HT-29 (cell line): ENCODE data around the gene HAGHL. TPM values are rescaled to one million over a fixed set of nuclear protein-coding genes. Genes with fewer than 3 reads are reported as not detected.
A peak's percentile ranks its signal among the peaks of the same experiment; 100 is the strongest.
"Not testable (repeated sequence)": the region's sequence is repeated elsewhere in the genome, so short reads cannot be mapped to it uniquely, and the experiment has no call there.

ENCODE experiments used
- DNase-seq: peaks from one replicate; pipeline ENCODE4 v3.0.0-alpha.2; 2015; ENCODE audit warnings: low spot score
- total RNA-seq: library from RNA; depleted of rRNA; stranded (reverse); fragments of >200 nt; shearing (Covaris generic); gene quantifications from 2 replicates; pipeline ENCODE4 v1.2.3, GENCODE V29; 2014

Gene HAGHL
- total RNA-seq, 1 experiment from 2014 or later, result 80.8 TPM

DNA sequence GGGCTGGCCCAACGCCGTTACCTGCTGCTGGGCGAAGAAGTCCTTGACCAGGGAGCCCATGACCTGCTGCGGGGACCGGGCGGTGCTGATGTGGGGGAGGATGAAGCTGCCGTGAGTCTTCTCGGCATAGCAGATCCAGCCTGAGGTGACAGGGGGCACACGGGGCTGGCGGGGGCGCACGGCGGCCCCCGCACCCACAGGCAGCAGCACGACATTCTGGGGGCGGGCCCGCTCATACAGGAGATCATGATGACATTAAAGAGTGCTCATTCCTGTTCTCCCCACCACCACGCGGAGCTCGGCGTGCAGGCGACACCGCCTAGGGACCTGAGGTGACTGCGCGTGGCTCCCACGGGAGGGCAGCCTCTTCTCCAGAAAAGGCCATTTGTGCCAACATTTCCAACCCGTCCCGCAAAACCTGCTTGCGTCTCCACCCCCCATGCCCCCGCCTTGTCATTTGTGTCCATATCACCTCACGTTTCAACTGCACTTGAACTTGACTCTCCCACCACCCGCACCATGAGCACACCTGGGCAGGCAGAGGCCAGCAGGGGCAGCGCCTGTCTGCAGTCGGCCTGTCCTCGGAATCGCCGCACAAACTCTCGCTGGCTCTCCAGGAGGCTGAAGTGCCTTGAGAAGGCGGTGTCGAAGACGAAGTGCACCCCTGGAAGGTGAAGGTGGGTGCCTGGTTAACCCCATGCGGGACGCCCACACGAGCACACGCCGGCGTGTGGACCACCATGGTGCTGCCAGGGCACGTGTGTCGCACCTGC is 7.5 kb downstream of the HAGHL start:
- DNase-seq, result no peak

DNA sequence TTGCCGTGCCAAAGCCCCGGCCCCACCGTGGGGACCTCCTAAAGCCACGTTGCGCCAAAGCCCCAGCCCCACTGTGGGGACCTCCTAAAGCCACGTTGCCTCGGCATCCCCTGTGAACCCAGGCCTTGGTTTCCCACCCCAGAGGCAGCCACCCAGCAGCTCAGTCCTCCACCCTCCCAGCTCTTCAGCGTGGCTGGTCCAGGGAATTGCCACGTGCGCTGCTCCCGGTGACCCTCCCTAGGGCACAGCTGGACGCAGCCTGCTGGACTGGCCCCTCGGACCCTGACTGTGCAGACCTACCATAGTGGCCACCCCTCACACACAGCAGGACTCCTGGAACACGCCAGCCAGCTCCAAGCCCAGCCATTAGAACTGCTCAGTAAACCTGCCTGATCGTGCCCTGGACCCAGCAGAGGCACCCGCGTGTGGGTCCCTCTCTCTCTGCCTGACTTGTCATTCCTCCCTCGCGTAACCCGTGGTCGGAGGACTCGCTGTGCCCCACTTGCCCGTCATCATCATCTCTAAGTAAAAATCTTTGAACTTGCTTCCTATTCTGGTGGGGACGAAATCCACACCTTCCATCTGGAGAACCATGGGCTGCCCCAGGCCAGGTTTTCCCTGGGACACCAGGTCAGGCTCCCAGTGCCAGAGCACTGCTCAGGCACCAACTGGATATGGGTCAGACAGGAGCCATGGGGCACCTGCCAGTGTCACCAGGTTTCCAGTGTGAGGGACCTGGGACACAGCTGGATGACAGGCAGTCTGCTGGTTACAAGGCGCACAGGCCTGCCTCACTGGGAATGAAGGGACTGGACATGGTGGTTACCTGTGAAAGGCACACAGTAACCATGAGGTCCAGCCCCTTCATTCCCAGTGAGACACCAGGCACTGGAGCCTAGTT is 8.3 kb downstream of the HAGHL start:
- no peak for DNase-seq

DNA sequence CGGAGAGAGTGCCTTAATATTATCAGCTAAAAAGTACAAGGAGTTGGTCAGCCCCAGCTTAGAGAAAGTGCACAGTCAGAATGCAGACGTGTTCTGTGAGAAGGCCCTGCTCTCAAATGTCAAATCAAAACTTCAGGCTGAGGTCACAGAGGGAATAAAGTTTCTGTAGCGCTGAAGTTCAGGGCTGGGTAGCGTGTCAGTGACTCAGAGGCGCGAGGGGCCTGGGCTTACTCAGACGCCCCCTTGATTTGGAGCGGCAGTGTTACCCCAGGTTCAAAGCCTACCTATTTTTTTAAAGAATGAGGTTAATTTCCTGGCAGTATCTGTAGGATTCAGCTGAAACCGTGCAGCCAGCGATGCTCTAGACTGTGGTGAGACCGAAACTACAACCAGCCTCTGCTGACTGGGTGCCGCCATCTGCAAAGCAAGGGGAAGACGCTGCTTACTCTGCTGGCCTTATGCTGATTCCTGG is 9.1 kb downstream of the HAGHL start:
- DNase-seq, result no peak

DNA sequence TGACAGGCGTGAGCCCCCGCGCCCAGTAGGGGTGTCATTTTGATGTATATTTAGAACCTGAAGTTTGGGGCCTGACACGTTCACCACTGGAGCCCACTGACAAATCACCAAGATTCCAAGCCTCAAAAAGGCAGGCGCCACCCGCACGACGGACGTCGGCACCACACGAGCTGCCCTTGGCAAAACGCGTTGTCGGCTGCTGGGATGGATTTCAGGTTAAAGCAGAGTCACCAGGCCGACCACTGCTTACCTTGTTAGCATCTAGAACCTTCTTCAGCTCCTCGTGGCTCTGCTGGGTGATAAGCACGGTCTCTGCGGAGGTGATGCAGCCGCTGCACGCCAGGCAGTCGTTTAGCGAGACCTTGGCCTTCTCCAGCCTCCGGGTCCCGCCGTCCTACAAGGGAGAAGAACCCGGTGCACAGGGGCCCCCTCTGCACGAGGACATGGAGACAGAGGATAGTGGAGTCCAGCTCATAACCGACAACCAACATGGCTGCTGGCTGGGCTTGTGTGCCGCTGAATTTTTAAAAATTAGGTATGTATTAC is 10.1 kb downstream of the HAGHL start:
- no peak for DNase-seq

DNA sequence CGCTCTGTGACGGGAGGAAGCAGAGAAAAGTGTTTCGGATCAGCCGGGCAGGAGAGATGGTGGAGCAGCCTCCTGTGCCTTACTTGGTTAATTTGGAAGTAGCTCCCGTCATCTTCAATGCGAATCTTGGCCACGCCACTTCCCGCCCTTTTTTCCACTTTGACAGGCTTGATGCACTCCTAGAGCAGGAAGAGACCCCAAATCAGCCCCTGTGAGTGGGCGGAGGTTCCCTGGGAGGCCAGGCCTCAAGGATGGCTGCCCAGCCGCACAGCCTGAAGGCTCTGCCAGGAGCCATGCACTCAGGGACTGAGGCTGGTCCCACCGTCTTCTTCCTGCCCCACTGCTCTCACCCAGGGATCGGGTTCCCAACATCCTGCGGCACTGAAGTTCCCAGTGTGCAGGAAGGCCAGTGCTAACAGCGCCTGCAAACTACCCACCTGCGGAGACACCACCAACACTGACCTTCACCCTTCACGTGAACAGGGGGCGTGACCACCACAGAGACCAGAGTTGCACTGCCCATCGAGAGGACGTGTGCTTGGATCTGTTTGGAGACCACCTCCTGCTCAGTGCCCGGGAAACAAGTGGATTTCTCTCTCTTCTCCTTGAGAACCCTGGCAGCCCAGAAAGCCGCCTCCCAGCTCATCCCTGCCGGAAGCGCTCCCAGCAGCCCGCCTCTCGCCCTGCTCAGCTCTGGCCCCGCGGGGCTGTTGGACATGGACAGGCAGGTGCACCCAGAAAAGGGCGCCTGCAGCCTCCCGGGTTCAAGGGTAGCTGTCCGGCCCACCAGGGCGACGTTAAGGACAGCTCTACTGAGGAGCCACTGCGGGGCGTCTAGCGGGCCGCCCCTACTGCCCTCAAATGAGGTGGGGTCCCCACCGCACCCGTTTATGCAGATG is 12.9 kb downstream of the HAGHL start:
- DNase-seq, result no peak

DNA sequence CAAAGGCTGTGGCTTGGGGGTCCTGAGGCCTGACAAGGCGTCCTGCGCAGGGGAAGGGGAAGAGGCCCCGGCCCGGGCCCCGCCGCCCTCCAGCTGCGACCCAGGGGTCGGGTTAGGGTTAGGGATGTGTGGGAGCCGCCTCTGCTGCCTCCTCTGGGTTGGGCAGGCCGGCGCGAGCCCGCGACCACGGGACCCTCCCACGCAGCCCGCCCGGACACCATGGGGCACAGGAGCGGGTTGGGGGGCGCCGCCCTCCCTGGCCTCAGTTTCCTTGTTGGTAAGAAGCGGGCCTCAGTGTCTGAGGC is 13.5 kb downstream of the HAGHL start:
- no peak for DNase-seq

DNA sequence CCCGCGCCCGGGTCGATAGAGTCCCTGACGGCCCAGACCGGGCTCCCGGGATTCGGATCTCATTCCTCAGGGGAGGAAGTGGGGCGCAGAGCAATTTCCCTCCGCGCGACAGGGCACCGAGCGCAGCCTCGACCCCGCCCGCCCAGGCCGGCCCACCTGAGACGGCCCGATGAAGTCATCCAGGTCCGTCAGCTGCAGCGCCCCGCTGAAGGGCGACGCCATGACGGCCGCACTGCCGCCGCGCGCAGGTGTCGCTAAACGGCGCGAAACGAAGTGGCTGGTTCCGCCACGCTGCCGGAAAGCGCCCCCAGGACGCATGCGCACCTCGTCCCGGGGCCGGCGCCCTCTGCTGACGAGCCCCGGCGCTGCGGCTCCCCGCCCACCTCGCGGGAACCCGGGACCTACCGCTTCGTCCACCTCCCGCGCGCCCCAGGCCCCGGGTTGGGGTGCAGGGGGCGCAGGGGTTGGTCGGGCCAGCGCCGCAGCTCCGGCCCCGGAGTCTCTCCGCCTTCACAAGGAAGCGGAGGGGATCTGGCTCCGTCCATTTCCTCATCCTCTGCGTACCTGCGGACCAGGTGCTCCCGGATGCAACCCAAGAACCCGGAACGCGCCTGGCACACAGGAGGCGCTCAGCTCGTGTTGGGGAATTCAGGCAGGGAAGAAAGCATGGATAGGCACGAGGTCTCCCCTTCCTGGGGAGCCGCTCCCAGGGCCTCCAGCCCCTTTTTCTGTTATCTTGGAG is 14.0 kb downstream of the HAGHL start, which contains the start of gene CIAO3:
Gene CIAO3, minus strand, starts transcription at position 234 of the 742 bp plus-strand sequence. Its CDS starts 12 bp downstream, at position 222.
- DNase-seq, result peak; percentile 89

DNA sequence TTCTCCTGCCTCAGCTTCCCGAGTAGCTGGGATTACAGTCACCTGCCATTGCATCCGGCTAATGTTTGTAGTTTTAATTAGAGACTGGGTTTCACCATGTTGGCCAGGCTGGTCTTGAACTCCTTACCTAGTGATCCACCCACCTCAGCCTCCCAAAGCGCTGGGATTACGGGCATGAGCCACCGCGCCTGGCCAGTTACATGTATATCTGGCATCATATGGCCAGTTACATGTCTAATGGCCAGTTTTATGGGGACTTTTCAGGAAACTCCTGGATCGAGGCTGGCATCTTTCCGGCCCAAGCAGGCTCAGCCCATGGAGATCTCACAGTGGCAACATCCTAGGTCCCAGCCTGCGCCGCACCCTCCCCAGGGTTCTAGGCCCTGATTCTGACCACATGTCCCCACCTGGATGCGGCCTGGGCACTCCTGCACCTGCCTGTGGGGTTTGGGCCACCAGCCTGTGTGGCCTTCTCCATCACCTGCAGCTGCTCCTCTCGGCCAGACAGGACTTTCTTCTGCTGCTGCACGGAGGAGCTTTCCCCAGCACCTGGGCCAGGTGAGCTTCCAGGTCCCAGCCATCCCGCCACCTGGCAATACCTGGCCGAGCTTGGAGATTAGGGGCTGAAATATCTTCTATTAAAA is 15.2 kb downstream of the HAGHL start:
- no peak for DNase-seq

DNA sequence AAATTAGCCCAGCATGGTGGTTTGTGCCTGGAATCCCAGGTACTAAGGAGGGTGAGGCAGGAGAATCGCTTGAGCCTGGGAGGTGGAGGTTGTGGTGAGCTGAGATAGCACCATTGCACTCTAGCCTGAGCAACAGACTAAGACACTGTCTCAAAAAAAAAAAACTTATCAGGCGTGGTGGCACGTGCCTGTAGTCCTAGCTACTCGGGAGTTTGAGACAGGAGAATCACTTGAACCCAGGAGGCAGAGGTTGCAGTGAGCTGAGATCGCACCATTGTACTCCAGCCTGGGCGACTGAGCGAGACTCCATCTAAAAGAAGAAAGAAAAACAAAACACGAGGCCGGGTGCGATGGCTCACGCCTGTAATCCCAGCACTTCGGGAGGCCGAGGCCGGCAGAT is 16.0 kb downstream of the HAGHL start:
- DNase-seq, result not testable (repeated sequence)

DNA sequence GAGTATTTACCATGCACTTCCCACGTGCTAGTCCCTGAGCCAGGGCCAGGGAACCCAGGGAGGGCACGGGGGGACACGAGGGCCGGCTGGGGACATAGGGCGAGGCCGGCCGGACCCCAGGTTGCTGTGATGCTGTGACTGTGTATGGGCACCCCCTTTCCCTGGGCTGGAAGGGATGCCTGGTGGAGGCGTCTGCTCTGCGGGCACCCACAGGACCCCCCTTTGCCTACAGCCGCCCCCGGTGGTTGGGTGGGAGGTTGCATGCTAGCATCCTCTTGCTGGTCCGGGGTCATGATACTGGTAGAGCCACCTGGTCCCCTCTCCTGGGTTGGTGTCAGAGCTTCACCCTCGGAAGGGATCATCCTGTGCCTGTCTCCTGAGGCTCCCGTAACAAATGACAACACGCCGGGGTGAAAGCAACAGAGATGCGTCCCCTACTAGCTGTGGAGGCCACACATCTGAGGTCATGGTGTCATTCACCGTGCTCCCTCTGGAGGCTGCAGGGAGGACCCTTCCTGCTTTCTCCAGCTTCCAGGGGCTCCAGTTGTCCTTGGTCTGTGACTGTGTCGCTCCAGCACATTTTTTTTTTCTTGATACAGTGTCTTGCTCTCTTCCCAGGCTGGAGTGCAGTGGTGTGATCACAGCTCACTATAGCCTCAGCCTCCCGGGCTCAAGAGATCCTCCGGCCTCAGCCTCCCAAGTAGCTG is 17.0 kb downstream of the HAGHL start:
- DNase-seq, result no peak

DNA sequence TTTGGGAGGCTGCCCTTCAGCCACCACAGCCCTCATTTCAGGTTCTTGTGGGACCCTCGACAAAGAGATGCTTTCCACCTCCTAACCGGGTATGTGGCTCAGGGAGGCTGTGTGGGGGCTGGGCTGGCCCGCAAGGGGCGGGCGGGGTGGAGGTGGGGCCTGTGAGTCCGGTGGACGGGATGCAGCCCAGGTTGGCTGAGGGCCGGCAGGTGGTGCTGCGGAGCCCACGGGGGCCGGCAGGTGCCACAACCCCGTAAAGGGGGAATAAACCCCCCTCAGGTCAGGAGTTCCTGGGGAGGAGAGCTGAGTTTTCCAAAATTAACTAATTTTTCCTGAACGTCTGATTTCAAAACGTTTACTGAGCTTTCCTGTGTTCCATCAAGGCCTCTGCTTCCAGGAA is 18.8 kb downstream of the HAGHL start:
- DNase-seq, result peak; percentile 53

DNA sequence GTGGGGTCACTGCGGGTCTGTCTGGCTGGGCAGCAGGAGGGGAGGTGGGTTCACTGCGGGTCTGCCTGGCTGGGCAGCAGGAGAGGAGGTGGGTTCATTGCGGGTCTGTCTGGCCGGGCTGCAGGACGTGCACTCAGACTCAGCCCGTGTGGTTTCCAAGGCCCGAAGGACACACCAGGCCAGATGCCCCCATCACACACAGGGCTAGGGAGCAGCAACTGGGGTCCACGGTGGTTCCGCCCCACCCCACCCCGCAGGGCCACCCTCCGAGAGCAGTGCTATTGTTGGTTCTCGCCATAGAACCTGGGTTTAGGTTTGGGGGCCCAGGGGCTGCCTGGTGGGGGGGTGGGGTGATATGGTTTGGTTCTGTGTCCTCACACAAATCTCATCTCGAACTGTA is 19.7 kb downstream of the HAGHL start:
- no peak for DNase-seq

DNA sequence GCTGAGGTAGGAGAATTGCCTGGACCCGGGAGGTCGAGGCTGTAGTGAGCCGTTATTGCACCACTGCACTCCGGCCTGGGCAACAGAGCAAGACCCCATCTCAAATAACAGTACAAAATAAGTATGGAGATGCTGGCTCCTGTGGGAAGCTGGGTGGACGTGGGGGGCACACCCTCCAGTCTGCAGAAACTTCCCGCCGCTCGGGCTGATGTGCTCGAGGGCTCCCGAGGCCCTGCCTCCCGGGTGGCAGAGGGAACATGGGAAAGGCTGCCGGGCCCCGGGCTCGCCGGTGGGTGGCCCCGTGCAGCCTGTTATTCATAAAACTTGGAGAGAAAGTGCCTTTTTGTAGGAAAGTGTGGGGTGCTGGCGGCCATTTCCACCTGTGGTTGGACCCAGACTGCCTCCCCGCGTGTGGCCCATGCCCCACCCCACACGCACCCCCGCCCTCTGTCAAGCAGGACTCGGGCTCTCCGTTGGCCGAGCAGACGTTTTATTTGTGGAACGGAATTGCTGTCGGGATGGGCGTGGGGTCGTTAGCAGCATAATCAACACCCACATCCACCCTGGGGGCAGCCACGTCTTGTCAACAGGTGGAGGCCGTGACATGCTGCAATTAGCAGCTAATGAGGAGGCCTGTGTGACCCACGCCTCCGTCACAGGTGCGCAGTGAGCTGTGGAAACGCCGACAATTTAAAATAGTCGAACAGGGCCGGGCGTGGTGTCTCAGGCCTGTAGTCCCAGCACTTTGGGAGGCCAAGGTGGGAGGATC is 21.3 kb downstream of the HAGHL start:
- DNase-seq, result no peak

DNA sequence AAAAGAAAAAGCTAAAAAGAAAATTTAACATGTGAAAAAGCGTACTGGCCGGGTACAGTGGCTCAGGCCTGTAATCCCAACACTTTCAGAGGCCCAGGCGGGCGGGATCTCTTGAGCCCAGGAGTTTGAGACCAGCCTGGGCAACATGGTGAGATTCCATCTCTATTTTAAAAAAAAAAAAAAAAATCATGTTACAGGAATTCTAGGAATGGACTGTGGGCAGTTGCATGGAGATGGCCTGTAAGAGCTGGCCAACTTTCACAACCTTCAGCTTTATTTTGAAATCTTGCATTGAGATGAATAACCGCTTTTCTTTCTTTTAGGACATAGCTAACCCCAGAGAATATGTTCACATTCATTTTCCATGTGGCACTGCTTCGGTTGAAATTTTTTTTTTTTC is 22.1 kb downstream of the HAGHL start:
- no peak for DNase-seq

DNA sequence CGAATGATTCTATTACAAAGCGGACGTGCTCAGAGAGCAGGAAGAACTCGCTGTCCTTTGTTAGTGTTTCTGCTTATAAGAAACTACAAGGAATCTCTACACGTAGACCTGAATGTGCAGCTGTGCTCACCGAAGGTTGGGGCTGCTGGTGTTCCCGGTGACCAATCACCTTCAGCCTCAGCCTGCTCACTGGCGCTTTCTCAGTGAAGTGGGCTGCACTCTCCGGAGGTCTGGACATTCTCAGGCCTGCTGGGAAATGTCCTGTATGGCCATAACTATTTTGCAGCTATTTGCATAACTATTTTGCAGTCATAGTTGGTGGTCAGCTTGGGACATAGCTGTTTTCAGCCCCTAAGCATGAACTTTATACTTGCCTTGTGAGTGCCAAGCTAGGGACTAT is 23.6 kb downstream of the HAGHL start:
- no peak for DNase-seq

DNA sequence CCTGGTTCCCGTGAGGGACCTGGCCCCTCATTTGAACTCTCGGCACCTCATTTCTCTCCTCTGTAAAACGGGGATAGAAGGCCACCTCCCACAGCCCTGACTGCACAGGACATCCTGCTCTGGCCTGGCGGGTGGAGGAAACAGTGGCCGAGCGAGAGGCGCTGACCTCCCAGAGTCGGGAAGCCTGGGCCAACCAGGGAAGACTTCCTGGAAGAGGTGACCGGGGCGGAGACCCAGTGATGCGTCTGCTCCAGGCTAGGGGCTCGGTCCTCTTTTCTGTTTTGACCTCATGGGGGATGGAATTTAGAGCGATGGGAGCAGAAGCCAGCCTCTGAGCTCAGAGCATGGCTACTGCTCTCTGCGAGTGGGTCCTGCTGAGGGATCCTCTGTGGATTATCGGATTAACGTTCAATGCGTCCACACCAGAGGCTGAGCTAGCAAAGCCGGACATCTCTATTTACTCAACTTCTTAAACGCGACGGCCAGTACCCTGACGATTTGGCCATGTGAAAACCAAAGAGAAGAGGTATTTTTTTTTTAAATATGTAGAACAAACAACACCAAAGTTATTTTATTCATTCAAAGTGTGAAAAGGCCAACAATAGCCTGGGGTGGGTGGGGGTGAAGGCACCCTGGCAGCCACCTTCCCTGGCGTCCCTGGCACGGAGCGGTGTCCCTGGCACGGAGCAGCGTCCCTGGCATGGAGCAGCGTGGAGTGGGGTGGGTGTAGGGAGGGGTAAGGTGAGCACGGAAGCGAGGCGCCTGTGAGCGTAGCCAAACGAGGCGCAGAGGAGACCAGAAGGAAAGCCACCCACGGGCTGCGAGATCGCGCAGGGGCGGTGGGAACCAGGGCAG is 24.5 kb downstream of the HAGHL start:
- no peak for DNase-seq

DNA sequence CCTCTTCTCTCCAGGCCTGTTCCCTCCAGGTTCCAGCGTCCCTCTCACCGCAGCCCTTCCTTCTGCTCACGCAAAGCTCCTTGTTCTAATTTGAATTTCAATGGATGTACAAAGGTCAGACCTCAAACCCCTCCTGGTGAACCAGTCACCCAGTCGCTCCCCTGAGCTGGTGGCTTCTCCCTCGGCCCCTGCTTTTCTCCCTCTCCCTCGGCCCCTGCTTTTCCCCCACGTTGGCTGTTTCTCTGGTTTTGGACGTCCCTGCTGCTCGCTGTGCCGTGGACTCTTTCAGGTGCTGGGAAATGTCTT is 25.1 kb downstream of the HAGHL start:
- DNase-seq, result no peak

DNA sequence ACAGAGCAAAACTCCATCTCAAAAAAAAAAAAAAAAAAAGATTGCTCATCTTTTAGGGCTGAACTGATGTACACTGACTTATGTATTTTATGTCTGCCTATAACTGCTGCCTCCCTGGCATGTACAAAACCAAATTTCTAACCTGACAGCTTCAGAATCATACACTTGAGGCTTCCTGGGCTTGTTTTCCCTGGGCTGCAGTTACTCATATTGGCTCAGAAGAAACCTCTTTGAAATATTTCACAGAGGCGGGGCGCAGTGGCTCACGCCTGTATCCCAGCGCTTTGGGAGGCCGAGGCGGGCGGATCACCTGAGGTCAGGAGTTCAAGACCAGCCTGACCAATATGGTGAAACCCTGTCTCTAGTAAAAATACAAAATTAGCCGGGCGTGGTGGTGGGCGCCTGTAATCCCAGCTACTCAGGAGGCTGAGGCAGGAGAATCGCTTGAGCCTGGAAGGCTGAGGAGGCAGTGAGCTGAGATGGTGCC is 27.3 kb downstream of the HAGHL start:
- DNase-seq, result not testable (repeated sequence)
